GM18520 (cell line): ENCODE measurements around the gene SRPRA.
"Not testable (repeated sequence)": the region's sequence is repeated elsewhere in the genome, so short reads cannot be mapped to it uniquely, and the experiment has no call there.

Experiments used
- ATAC-seq: cut with Tn5 transposase; IDR thresholded peaks from one replicate; pipeline ENCODE4 v1.9.1; 2021; ENCODE audit not compliant: unreplicated experiment

SRPRA gene

GRCh38 chr11:126284829-126285228, 16.1 kb upstream of the SRPRA start:
- ATAC-seq: peak; percentile 66

GRCh38 chr11:126282736-126283591, 14.3 kb upstream of the SRPRA start, which contains the start of gene TIRAP:
TSS of gene TIRAP (plus strand) at chr11:126283093. CDS start at chr11:126290895, 7,802 bp downstream.
- peak; percentile 35 for ATAC-seq

DNA sequence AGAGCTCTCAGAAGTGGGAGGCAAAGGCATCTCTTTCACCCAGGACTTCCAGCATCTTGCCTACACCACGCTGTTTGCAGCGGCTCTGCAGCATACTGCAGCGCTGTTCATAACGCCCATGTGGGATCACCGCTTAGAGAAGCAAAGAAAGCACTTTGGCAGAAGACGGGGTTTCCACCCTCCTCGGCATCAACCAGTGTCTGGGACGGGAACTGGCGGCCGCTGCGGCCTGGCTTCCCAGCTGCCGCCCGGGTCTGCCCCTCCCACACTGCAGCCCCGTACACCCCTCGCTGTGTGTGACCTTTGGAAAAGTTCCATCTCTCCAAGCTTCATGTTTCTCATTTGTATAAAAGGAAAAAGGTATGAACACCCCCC, 13.7 kb upstream of the SRPRA start:
- ATAC-seq: no peak

DNA sequence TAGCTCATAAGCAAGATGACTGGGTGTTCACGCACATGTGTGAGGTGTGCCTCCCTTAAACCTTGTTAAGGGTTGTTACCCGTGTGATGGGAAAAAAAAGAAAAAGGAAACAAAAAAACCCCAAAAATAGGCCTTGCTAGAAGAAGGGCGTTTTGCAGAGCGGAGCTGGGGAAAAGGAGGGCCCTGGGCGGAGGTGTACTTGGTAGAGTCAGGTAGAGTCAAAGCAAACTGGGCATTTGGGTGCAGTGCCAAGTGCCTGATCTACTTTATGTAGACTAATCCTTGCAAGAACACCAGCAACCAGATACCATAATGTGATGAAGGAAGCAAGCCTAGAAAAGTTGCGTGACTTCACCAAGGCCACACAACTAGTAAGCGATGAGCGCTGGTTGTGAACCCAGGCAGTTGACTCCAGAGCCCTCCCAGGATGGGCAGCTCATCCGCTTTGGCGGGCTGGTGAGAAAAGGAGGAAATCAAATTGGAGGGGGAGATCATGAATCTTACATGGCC, 13.0 kb upstream of the SRPRA start:
- ATAC-seq: no peak

- no peak for ATAC-seq
Measured at GRCh38 chr11:126281245-126281644, 12.6 kb upstream of the SRPRA start.

- no peak for ATAC-seq
Measured at GRCh38 chr11:126280595-126280994, 11.9 kb upstream of the SRPRA start.

DNA sequence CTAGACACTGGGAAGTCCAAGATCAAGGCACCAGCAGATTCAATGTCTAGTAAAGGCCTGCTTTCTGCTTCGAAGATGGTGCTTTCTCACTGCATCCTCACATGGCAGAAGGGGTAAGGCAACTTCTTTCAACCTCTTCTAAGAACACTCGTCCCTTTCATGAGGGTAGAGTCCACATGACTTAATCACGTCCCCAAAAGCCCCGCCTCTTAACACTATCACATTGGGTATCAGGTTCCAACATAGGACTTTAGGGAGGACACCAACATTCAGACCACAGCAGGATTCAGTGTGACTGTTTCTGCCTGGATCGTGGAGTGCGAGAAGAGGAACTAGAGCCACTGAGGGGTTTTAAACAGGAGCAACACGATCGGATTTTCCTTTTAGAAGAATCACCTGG, 10.5 kb upstream of the SRPRA start:
- ATAC-seq: no peak

DNA sequence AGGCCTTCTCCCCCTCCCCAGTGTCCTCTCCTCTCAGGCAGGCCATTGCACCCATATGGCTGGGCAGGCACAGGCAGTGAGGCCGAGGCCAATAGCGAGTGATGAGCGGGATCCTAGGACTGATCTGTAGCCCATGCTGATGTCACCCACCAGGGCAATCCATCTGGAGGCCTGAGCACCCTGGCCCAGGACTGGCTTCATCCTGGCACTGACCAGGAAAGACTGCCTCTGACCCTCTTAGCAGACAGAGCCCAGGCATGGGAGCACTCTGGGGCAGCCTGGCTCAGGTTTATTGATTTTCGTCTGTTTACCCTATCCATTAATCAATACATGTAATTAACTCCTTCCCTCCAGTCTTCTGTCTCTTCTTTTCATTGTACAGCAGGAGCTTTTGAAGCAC, 9.1 kb upstream of the SRPRA start:
- no peak for ATAC-seq

DNA sequence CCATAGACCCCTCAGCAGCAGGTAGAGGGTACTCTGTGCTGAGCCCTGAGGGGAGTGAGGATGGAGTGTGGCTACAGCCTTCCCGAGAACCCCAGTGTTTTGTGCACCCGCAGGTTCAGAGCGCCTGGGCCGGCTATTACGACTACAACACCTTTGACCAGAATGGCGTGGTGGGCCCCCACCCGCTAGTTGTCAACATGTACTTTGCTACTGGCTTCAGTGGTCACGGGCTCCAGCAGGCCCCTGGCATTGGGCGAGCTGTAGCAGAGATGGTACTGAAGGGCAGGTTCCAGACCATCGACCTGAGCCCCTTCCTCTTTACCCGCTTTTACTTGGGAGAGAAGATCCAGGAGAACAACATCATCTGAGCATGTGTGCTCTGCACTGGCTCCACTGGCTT, 8.6 kb upstream of the SRPRA start:
- ATAC-seq: no peak

- ATAC-seq: no peak
Measured at GRCh38 chr11:126268361-126268707, 361 bp downstream of the SRPRA start.

DNA sequence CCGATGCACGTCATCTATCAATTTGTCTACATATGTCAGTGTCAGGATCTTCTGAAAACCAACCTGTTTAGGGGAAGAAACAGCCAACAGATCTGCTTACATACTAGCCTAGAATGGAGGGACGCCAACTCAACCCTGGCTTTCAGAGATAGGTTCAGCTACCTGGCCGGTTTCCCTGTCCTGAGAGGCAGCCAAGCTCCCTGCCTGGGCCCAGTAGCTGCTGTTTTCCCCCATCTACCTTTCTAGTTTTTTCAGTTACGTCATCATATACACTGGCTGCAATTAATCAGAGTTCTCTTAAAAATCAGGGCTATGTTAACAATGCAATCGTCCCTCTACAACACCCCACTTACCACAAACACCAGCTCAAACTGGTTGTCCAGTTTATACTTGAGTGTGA, 1.0 kb downstream of the SRPRA start:
- ATAC-seq: no peak

DNA sequence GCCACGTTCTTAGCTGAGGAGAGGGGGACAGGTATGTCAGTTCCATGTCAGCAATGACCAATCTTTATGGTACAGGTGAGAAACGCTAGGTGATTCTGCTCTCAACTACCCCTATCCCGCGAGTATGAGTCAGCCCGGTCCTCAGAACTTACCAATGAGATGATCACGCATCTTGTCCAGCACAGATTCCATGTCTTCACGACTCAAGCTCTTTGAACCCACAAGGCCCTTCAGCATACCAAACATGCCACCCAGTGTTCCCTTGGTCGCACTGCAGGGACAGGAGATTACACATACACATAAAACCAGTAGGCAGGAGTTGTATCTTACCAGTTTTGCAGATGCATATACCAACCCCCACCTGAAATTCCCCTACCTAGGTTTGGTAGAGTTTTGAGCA, 2.9 kb downstream of the SRPRA start:
- ATAC-seq: no peak

DNA sequence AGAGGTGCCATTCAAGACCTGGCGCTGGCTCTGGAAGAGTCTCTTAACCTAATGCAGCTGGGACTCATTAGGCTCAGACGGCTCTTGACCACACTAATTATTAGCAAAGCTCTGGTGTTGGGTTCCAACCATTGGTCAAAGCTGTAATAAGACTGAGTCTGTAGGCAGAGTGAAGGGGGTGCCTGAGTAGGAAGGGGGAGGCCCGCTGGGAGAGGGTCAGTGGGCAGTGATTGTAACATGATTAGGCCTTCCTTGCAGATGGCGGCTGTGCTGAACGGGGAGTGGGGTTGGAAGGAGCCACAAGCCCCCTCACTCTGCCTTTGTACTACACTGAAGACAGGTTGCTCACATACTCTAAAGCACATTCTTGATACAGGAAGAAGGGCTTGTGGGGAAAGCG, 5.2 kb downstream of the SRPRA start:
- no peak for ATAC-seq

GRCh38 chr11:126262216-126262615, 6.5 kb downstream of the SRPRA start:
- no peak for ATAC-seq

DNA sequence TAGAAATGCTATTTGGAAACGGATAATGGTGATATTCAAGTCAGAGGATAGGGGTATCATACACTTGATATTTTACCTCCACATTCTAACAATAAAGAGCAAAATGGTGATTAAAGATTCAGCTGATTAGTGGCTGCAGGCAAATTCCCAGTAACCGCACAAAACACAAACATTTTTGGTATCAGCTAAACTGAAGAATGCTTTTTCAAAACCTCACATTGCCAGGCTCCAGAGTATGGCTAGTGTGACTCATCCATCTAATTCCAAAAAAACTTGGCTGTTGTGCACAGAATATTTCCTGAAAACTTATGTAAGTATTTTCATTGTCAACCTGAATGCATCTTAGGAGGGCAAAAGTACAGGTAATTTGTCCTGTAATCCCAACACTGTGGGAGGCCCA, 10.9 kb downstream of the SRPRA start:
- no peak for ATAC-seq

- no peak for ATAC-seq
Measured at GRCh38 chr11:126257144-126257543, 11.6 kb downstream of the SRPRA start.

GRCh38 chr11:126256216-126256615, 12.5 kb downstream of the SRPRA start:
- ATAC-seq: no peak

- ATAC-seq: not testable (repeated sequence)
Measured at GRCh38 chr11:126255507-126255906, 13.2 kb downstream of the SRPRA start.

GRCh38 chr11:126254819-126255218, 13.9 kb downstream of the SRPRA start:
- ATAC-seq: no peak

DNA sequence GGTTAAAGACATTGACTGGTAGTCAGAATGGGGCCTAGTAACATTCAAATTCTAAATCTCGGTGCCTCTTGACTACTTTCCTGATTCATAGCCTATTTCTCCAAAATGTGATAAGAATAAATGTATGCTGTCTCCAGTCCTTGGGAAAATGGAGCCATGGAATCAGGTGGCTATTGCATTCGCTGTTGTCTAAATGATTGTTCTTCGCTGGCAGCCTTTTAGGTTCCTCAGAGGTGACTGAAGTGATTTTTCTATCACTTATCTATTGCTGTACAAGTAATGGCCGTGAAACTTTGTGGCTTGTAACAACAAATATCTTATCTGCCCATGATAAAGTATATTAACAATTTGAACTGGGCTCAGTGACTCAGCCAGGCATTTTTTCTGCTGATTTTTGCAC, 15.4 kb downstream of the SRPRA start:
- no peak for ATAC-seq

DNA sequence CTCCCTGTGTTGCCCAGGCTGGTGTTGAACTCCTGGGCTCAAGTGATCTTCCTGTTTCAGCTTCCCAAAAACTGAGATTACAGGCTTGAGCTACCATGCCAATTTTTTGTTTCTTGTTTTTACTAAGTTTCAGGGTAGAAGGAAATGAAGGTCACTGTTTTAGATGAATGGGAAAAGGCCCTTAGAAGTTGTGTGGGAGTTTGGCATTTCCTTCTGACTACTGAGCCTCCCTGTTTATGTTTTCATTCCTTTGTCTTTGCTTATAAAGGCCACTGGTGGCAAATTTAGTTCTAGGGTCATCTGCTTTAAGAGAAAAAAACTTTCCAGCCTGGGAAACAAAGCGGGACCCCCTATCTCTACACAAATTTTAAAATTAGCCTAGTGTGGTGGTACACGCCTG, 22.1 kb downstream of the SRPRA start:
- ATAC-seq: no peak

- no peak for ATAC-seq
Measured at GRCh38 chr11:126233391-126233790, 35.3 kb downstream of the SRPRA start.

DNA sequence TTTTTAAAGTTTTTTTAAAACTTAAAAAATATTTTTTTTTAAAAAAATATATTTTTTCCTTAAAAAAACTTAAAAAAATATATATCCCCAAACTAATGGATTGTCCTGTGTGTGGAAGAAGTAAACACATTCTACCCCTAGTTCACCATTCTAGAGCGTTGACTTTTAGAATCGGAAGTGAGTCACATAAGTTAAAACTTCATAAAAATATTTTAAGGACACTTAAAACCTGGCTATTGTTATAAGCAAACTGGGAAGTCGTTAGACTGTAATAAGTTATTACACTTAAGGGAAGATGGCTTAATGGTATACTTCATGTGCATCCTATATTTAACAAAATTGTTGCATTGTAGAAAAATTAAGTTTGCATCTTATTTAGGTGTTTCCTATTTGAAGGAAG, 36.0 kb downstream of the SRPRA start:
- no peak for ATAC-seq
